PC-9 (cell line): ENCODE measurements around the gene CHST15.

ENCODE experiments used
- CTCF ChIP-seq: fragments of 200-600 bp; sonication (generic); conservative IDR thresholded peaks from 2 replicates; pipeline ENCODE4 v1.6.1; 2017; ENCODE audit warnings: mixed run types, antibody characterized with exemption, mild to moderate bottlenecking, moderate library complexity
- EZH2 ChIP-seq: fragments of 200-600 bp; sonication (generic); IDR thresholded peaks from 2 replicates; pipeline ENCODE4 v1.8.0; 2017; ENCODE audit warnings: antibody characterized with exemption, low read depth

GRCh38 chr10:124130198-124130900 is 37.0 kb upstream of the CHST15 start:
- TF ChIP-seq CTCF (no peak), EZH2 (no peak)
